NOMO-1 treated with dmso at 0.1 percent for 144 hours (cell line): Measurements from ENCODE around the gene PEX5.

Source experiments
- DNase-seq: peaks from one replicate; lab custom pipeline; 2025; ENCODE audit not compliant: unreplicated experiment; lab: John Stamatoyannopoulos, UW

The PEX5 gene

DNA sequence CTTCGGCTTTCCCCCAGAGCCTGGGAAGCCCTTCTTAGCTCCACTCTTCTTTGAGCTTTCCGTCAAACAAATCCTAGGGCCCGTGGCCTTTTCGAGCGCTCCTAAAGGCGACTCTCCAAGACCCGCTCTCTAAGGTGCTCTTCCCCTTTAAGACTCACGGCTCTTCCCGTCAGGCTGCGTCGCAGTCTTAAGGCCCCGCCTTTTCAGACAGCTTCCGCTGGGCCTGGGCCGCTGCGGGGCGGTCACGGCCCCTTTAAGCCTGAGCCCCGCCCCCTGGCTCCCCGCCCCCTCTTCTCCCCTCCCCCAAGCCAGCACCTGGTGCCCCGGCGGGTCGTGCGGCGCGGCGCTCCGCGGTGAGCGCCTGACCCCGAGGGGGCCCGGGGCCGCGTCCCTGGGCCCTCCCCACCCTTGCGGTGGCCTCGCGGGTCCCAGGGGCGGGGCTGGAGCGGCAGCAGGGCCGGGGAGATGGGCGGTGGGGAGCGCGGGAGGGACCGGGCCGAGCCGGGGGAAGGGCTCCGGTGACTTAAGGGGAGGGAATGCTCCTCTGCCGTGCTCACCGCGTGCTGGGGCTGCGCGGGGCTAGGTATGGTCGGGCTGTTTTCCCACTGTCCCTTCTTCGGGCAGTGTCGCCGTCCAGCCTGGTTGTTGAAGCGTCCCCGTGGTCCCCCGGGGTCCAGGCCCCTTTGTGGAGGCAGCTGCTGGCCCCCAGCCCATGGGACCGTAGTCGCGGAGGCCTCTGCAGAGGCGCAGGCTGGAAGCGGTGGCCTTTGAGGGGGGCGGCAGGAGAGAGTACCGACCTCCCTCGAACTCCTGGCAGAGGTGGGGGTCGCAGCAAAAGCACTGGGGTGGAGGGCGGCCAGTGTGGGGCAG is at the start of gene PEX5:
Gene PEX5, plus strand, starts transcription at position 289 of the 870 bp plus-strand sequence. CDS start 692 bp downstream, outside the sequence.
- DNase-seq, result peak; percentile 84

DNA sequence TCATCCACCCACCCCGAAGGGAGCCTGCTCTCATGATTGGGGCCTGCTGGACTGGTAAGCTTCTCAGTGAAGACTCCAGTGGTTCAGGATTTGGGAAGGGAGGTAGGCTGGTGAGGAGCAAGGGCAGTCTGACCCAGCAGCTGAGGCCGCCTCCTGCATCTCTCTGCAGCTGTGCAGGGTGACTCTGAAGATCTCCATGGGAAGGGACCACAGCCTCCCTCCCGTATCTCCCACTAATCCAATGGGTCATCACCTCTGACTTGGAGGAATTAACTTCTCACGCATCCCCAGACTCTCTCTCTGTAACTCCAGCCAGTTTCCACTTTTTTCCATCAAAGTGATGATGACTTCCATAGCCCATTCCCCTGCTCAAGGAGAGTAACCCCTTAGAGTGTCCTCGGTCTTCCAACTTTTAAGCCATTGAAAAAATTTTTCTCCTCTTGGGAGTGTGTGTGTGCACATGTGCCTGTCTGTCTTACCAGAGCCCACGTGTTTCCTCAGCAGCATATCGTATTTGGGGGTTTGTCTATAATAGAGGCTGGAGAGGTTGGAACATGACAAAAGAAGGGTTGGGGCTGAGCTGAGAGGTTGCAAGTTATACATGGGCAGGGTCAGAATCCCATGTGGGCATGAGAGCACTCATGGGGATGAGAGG is 48.0 kb upstream of the PEX5 start:
- no peak for DNase-seq

GRCh38 chr12:7142056-7142644 is 47.3 kb upstream of the PEX5 start:
- peak; percentile 18 for DNase-seq

- no peak for DNase-seq
Observed at GRCh38 chr12:7142809-7143465, 46.5 kb upstream of the PEX5 start.

DNA sequence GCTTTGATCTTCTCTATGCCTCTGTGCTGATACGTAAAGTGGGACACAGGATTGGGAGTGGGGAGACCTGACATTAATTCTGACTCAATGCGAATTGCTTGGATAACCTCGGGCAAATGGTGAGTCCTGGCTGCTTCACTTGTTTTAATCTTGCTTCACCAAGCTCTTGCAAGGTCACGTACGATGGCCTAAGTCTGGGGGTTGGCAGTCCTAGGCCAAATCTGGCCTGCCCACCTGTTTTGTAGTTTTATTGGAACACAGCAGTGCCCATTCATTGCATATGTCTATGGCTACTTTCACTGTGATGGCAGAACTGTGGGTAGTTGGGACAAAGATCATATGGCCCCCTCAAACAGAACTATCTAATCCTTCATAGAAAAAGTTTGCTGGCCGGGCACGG is 45.9 kb upstream of the PEX5 start:
- no peak for DNase-seq

DNA sequence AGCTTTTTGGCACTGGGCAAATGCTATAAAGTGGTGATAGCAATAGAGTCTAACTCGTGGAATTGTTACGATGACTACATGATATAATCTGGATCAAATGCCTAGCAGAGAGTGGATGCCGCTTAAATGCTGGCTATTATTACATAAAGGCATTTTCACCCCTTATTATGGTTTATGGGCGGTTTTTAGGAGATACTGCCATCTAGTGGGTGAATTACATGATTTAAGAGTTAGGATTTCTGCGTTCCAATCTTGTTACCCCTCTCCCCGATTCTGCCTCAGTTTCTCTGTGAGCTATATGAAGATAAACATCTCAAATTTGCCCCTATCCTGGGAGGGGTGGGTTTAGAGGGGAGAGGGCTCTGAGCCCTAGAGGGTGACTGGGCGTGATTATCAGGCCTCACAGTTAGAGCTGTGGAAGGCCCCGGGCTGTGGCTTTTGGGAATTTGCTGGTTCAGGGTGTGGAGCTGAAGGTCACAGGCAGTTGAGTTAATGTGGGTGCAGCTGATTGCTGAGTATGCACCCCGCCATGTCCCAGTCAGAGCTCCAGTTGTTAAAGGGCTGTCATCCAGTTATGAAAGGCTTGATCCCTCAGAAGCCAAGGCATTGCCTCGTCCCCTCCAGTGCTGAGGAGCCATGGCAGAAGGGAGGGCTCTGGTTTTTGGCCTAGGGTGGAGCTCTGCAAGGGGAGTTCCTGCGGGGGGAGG is 44.9 kb upstream of the PEX5 start:
- no peak for DNase-seq

DNA sequence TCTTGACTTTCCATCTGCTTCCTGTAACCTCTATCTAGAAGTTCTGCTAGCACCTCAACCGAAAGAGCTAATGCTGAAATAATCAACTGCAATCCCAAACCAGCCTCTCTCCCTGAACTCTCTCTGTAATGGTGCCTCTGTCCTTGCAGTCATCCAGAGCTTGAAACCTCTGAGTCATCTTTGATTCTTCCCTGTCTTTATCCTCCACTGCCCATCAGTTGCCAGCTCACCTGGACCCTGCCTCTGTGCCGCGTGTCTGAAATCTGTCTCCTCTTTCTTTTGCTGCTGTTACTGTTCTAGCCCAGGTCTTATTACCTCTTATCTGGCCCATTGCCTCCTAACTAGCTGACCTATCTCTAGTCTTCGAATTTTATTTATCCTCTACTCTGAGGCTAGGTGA is 43.8 kb upstream of the PEX5 start:
- DNase-seq, result no peak

DNA sequence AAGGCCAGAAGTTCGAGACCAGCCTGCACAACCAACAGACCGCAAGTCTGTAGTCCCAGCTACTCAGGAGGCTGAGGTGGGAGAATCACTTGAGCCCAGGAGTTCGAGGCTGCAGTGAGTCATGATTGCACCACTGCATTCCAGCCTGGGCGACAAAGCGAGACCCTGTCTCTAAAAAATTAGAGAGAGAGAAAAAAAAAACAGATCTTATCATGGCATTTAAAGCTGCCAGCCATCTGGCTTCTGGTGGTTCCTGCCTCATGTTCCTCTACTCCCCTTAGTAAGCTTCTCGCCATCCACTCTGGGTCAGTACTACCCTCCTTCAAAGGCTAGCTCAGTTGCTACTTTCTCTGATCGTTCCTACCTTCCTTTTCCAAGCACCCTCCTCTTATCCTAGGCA is 43.3 kb upstream of the PEX5 start:
- DNase-seq, result no peak

DNA sequence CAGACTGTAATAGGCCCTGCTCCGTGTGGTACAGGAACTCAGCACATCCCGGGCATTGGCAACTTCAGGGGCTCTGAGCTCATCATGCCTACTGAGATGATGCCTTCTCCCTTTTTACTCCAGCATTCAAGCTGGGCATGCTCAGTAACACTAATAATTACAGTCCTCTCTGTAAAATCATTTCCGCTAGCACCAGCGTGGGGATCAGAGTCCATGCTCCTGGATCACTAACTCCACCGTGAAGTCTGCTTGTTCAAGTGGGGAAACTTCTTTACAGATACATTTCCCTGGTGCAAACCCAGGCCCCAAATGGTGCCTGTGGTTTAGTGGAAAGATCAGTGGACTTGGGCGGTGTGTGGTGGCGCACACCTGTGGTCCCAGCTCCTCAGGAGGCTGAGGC is 42.6 kb upstream of the PEX5 start:
- DNase-seq, result no peak

DNA sequence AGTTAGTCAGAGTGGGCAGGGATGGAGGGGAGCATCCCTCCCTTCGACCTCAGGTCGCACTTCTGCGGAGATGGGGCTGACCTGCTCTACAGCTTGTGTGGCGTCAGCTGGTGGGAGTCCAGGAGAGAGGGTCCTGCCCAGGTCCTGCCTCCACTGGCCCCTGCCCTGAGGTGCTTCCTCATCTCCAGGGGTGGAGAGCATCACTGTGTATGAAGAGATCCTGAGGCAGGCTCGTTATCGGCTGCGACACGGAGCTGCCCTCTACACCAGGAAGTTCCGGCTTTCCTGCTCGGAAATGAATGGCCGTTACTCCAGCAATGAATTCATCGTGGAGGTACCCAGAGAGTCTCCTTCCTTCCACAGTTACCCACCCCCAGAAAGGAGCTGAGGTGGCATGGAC is 39.1 kb upstream of the PEX5 start:
- DNase-seq, result no peak

GRCh38 chr12:7150841-7151240 is 38.6 kb upstream of the PEX5 start:
- no peak for DNase-seq

DNA sequence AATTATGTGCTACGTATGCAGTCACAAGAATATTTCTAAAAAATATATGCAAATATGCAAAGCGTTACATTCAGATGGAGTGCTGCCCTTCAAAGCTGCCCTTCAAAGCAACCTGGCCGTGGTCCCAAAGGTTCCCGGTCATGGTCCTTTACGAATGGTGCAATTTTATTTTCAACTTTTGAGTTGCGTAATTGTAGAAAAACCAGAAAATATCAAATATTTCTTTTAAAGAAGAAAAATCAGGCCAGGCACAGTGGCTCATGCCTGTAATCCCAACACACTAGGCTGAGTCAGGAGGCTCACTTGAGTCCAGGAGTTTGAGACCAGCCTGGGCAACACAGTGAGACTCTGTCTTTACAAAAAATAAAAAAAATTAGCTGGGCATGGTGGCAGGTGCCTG is 38.0 kb upstream of the PEX5 start:
- DNase-seq, result no peak

- no peak for DNase-seq
Observed at GRCh38 chr12:7152818-7153217, 36.7 kb upstream of the PEX5 start.

DNA sequence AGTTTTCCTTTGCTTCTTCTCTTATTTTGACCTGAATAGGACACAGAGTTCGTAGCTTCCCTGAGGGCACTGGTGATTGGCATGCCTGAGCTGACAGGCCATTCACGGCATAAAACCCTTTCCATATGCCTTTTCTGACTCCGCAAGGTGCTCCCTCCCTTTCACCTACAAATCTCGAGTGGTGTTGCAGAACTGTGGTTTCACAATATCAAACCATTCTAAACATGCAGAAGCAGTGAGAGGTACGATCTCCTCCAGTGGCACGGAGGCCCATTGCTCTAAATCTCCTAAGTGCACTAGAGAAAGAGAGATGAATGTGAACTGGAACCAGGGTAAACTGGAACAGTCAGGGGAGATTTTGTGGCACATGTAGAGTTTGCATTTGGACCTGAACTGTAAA is 35.4 kb upstream of the PEX5 start:
- DNase-seq, result no peak

DNA sequence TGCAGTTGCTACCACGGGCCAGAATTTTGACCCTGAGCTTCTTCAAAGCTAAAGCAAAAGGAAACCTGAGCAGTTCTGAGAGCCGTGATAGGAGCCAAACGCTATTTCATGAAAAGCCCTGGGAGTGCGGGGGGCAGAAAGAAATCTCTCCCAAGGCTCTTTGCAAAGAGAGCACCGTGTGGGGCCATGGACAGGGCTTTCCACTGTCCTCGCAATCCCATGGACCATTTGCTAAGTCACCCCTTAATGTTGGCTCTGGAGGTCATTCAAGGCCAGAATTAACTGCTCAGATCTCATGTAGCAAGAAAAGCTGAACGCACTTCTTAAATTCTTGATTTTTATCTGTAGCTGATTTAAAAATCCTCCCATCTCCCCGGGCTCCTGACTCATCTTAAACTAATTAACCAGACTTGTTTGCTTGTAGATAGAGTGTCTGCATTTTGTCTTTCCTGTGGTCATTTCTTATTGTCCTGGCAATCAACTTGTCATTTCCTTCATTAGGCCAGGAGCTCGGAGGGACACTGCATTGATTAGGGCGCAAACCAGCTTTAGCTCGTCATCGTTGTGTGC is 34.5 kb upstream of the PEX5 start:
- DNase-seq, result no peak

GRCh38 chr12:7155471-7156034 is 33.9 kb upstream of the PEX5 start:
- DNase-seq, result no peak

DNA sequence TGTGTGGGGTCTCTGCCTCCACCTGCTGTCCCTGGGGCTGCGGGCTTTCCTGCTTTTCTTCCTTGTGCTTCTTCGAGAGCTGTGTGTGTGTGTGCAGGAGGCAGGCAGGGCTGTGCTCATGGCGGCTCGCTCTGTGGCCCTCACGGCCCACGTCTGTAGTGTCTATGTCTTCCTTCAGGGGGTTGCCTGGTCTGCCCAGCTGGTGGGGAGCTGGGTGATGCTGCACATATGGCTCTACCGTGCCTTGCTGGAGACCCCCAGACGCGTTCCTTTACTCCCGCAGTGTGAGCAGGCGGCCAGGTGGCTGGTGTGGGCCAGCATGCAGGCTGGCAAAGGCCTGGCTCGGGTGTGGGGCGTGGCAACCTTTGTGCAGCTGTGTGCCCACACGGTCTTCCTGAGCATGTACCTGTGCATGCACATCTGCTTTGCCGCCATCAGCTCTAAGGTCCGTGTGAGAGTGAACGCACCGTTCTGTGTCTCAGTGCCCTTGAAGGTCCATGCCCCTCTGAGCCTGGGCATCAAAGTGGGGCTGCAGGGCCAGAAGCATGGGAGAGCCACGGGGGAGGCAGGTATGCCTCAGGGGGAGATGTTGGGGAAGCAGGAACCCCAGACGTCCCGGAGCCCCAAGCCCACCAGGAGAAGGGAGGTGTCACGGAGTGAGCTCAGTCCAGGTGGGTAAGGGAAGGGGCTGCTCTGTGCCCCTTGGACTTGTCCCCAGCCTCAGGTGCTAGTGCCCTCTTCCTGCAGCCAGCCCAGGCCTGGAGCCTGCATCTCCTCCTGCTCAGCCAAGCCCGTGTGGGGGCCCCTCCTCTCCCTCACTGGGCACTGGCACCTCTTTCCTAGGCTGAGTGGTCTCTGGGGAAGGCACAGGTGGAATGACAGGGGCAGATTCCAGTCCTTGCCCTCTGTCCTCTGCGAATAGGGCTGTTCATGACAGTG is 33.0 kb upstream of the PEX5 start:
- no peak for DNase-seq

- no peak for DNase-seq
Observed at GRCh38 chr12:7157391-7157790, 32.1 kb upstream of the PEX5 start.
